ENCODE results near the gene SOAT1.

- TF ChIP-seq CTCF (IDR thresholded peaks at IDR 0.05) (no peak), POLR2A (IDR thresholded peaks at IDR 0.05) (no peak)
Observed at GRCh38 chr1:179262183-179262582, 31.4 kb upstream of the SOAT1 start.

All from esophagus squamous epithelium (tissue), 4 donors.